Measurements from ENCODE around the gene CHERP. TPM values are rescaled to one million over a fixed set of nuclear protein-coding genes. Genes with fewer than 3 reads are reported as not detected.
A peak's percentile ranks its signal among the peaks of the same experiment; 100 is the strongest.

CHERP gene
- total and polyA plus RNA-seq, 2 experiments from 2014 or later = 31.6 to 41.2 TPM

DNA sequence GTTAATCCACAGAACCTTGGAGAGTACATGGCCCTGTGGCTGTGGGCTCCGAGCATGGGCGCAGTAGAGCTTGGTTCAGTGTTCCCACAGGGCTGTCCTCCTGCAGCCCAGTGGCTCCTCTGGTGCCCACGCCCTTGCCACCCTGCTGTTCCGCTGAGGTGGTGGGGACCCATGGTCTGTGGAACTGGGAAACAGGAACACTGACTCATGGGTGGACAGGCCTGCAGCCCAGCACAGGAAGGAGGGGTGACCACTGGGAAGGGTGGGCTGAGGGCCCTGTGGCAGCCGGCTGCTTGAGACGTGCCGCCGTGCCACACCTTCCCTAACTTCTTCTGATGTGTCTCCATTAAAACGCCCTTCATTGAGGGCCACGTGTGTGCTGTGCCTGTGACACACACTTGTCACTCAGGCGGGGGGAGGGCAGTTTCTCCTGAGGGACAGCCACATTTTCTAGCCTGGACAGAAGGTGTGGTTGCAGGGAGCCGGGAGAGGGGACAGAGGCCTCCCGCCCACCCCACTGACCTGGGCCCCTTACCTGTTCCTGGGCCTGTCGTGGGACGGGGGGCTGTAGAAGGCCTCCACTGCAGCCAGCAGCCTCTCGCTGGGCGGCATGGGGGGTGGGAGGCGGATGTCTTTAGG lies 21.1 kb downstream of the CHERP start:
- peaks cover 83% of the 10 kb centered on the region for H3K36me3 Mint-ChIP-seq (ENCODE audit: low read depth)
- H3K4me1 ChIP-seq (ENCODE audit: insufficient read depth) = no peaks in the 10 kb centered on the region
- H3K36me3 ChIP-seq (ENCODE audit: insufficient read depth) = peaks cover 36% of the 10 kb centered on the region
- H3K79me2 ChIP-seq (replicated peaks; ENCODE audit: insufficient read depth) = no peaks in the 10 kb centered on the region
- ATAC-seq (no peak), DNase-seq (ENCODE audit: low spot score) (no peak)
- TF ChIP-seq EZH2phosphoT487 (IDR thresholded peaks at IDR 0.05; ENCODE audit: unreplicated experiment) = no peak
- no peak for TF ChIP-seq JUNB (IDR thresholded peaks at IDR 0.05; ENCODE audit: unreplicated experiment)
- no peak for TF ChIP-seq POLR2AphosphoS5 (IDR thresholded peaks at IDR 0.05; ENCODE audit: low read depth)
- no peak for TF ChIP-seq CREB1 (CRISPR knock-in tag; IDR thresholded peaks at IDR 0.05; ENCODE audit: low read depth)
- TF ChIP-seq, protein P1, sequence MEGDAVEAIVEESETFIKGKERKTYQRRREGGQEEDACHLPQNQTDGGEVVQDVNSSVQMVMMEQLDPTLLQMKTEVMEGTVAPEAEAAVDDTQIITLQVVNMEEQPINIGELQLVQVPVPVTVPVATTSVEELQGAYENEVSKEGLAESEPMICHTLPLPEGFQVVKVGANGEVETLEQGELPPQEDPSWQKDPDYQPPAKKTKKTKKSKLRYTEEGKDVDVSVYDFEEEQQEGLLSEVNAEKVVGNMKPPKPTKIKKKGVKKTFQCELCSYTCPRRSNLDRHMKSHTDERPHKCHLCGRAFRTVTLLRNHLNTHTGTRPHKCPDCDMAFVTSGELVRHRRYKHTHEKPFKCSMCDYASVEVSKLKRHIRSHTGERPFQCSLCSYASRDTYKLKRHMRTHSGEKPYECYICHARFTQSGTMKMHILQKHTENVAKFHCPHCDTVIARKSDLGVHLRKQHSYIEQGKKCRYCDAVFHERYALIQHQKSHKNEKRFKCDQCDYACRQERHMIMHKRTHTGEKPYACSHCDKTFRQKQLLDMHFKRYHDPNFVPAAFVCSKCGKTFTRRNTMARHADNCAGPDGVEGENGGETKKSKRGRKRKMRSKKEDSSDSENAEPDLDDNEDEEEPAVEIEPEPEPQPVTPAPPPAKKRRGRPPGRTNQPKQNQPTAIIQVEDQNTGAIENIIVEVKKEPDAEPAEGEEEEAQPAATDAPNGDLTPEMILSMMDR (conservative IDR thresholded peaks at IDR 0.05; ENCODE audit: low read depth in 2 of 2) = no peak
- no peak for TF ChIP-seq NANOG (IDR thresholded peaks at IDR 0.05; ENCODE audit: borderline replicate concordance)
- no peak for TF ChIP-seq ETS1 (IDR thresholded peaks at IDR 0.05)
- no peak for TF ChIP-seq ZNF331 (CRISPR knock-in tag; IDR thresholded peaks at IDR 0.05; ENCODE audit: low read depth)
- TF ChIP-seq STAT1 (IDR thresholded peaks at IDR 0.05; ENCODE audit: unreplicated experiment) = no peak
- TF ChIP-seq ZNF462 (CRISPR knock-in tag; IDR thresholded peaks at IDR 0.05) = no peak
- TF ChIP-seq, protein P2, sequence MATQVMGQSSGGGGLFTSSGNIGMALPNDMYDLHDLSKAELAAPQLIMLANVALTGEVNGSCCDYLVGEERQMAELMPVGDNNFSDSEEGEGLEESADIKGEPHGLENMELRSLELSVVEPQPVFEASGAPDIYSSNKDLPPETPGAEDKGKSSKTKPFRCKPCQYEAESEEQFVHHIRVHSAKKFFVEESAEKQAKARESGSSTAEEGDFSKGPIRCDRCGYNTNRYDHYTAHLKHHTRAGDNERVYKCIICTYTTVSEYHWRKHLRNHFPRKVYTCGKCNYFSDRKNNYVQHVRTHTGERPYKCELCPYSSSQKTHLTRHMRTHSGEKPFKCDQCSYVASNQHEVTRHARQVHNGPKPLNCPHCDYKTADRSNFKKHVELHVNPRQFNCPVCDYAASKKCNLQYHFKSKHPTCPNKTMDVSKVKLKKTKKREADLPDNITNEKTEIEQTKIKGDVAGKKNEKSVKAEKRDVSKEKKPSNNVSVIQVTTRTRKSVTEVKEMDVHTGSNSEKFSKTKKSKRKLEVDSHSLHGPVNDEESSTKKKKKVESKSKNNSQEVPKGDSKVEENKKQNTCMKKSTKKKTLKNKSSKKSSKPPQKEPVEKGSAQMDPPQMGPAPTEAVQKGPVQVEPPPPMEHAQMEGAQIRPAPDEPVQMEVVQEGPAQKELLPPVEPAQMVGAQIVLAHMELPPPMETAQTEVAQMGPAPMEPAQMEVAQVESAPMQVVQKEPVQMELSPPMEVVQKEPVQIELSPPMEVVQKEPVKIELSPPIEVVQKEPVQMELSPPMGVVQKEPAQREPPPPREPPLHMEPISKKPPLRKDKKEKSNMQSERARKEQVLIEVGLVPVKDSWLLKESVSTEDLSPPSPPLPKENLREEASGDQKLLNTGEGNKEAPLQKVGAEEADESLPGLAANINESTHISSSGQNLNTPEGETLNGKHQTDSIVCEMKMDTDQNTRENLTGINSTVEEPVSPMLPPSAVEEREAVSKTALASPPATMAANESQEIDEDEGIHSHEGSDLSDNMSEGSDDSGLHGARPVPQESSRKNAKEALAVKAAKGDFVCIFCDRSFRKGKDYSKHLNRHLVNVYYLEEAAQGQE (IDR thresholded peaks at IDR 0.05; ENCODE audit: unreplicated experiment) = no peak
- TF ChIP-seq ZNF114 (CRISPR knock-in tag; IDR thresholded peaks at IDR 0.05) = no peak
- no peak for TF ChIP-seq EZH2 (IDR thresholded peaks at IDR 0.05; ENCODE audit: low read depth, unreplicated experiment)
- no peak overlapping the region for H3K4me3 Mint-ChIP-seq
- peaks cover 9% of the 10 kb centered on the region for H3K27me3 Mint-ChIP-seq (ENCODE audit: insufficient read depth, low read depth, poor library complexity)
- no peak overlapping the region for H3K4me3 ChIP-seq
- H4K20me1 ChIP-seq (replicated peaks; ENCODE audit: insufficient read depth) = peaks cover 13% of the 10 kb centered on the region
- 0 out of 2 replicates have a peak overlapping the region, but pooled peaks have one; percentile 50 for H3K27ac Mint-ChIP-seq
- no peak overlapping the region for H3K4me2 ChIP-seq
- no peak overlapping the region for H2AFZ ChIP-seq
- H3K9me2 ChIP-seq (ENCODE audit: insufficient read depth) = no peaks in the 10 kb centered on the region
- H3K9me3 Mint-ChIP-seq = no peaks in the 10 kb centered on the region; the same call in 2 of the 3 replicates
- H3F3A ChIP-seq (replicated peaks; ENCODE audit: low read depth) = peaks cover 20% of the 10 kb centered on the region
- no peak overlapping the region for H3K27ac ChIP-seq (ENCODE audit: low read depth)
- H3K4me1 Mint-ChIP-seq = no peaks in the 10 kb centered on the region
- H3K27me3 ChIP-seq (ENCODE audit: insufficient read depth) = no peaks in the 10 kb centered on the region

All from GM23338 (cell line).